Measurements from ENCODE around the gene ZEB1.
"Not testable (repeated sequence)": the region's sequence is repeated elsewhere in the genome, so short reads cannot be mapped to it uniquely, and the experiment has no call there.

The ZEB1 gene

DNA sequence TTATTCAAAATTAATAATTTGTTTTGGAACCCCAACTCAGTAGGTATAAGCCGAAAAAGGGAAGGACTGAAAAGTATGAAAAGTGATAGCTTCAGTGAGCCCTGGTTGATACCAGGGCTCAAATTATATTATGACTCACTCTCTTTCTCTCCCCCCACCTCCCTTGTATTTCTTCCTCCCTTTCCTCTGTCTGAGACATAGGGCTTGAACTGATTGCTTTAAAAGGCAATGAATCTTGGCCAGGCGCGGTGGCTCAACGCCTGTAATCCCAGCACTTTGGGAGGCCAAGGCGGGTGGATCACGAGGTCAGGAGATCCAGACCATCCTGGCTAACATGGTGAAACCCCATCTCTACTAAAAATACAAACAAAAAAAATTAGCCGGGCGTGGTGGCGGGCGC is 108.3 kb downstream of the ZEB1 start:
- DNase-seq: not testable (repeated sequence)

DNA sequence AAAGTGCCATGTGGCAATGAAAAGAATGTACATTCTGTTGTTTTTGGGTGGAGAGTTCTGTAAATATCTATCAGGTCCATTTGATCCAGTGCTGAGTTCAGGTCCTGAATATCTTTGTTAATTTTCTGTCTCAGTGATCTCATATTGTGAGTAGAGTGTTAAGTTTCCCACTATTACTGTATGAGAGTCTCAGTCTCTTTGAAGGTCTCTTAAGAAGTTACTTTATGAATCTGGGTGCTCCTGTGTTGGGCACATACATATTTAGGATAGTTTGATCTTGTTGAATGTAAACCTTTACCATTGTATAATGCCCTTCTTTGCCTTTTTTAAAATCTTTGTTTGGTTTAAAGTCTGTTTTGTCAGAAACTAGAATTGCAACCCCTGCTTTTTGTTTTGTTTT is 109.5 kb downstream of the ZEB1 start:
- DNase-seq: not testable (repeated sequence)

- DNase-seq: no peak
Observed at GRCh38 chr10:31431021-31431420, 112.0 kb downstream of the ZEB1 start.

- DNase-seq: no peak
Observed at GRCh38 chr10:31437959-31438358, 118.9 kb downstream of the ZEB1 start.

DNA sequence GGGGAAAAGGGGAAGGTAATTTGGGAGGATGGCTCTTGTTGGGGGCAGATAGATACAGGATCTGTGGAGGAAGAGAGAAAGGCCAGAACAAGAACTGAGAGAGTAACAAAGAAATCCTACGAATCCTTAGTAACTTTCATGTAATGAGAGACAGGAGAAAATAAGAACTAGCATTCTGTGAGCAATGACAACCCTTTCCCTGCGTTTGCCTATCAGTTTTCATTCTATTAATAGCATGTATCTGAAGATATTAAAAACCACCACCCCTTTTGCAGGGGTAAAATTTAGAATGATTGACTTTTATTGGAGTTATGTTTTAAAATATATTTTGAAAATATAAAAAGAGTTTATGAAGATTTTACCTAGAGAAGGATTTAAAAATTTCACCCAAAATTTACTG is 132.8 kb downstream of the ZEB1 start:
- no peak for DNase-seq

- DNase-seq: no peak
Observed at GRCh38 chr10:31456468-31456867, 137.5 kb downstream of the ZEB1 start.

- DNase-seq: no peak
Observed at GRCh38 chr10:31457858-31458257, 138.8 kb downstream of the ZEB1 start.

DNA sequence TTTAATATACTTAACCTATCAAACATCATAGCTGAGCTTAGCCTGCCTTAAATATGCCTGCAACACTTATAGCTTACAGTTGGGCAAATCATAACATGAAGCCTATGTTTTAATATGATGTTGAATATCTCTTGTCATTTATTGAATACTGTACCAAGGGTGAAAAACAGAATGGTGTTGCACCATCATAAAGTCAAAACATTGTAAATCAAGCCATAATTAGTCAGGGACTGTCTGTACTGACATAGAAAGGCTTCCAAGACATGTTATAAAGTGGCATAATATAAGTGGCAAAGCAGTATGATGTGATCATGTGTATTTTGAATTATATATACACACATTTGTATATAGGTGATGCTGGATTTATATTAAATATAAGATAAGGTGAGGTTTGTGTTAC is 140.0 kb downstream of the ZEB1 start:
- DNase-seq: no peak

- no peak for DNase-seq
Observed at GRCh38 chr10:31460242-31460641, 141.2 kb downstream of the ZEB1 start.

- DNase-seq: no peak
Observed at GRCh38 chr10:31464552-31464951, 145.5 kb downstream of the ZEB1 start.

GRCh38 chr10:31466313-31466712 is 147.3 kb downstream of the ZEB1 start:
- no peak for DNase-seq

DNA sequence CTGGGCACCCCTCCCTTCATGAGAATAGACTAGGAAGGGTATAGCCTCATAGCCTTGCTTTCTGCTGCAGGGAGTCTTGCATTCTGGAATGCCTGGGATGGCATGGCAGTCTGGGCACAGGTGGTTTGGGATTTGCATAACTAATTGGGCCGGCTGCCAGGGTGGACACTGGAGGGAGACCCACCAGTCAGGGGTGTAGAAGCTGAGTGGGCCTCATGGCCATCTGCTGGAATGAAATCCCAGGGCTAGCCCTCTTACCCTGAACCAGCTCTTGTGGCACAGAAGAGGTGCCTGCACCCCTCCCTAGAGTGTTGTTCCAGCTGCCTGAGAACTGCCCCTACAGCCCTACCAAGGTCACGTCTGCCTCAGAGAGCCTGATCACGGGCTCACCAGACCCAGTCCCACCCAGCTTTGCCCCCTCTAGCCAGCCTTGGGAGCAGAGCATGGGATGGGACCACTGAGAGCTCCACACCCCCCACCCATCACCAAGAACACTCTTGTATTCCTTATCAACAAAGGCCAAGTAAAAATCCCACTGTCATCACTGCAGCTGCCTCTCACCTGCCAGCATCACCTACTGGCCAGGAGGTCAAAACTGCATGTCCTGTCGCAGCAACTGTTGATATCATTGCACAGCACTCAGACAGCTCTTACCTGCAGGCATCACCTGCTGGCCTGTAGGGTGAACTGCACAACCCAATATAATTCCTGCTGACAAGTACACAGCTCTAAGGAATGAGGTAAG is 148.9 kb downstream of the ZEB1 start:
- no peak for DNase-seq

DNA sequence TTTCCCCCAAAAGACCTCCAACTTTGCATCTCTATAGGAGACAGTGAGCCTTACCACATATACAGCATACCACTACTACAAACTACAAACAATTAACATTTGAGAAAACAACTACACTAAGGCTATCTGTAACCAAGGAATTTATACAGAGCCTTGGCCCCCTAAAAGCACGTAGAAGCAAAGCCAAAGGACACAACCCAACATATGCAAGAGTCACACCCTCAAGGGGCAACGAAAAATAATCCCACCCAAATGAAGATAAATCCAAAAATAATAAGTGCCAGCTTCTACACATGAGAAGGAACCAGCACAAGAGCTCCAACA is 149.5 kb downstream of the ZEB1 start:
- no peak for DNase-seq

- DNase-seq: no peak
Observed at GRCh38 chr10:31475519-31475918, 156.5 kb downstream of the ZEB1 start.

DNA sequence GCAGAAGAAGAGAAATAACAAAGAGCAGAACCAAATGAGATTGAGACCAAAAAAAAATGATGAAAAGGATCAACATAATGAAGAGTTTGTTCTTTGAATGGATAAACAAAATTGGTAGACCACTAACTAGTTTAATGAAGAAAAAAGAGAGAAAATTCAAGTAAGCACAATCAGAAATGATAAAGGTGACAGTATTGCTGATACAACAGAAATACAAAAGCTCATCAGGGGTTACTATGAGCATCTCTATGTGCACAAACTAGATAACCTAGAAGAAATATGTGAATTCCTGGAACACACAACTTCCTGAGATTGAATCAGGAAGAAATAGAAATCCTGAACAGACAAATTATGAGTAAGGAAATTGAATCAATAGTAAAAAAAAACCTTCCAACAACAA is 157.1 kb downstream of the ZEB1 start:
- no peak for DNase-seq

DNA sequence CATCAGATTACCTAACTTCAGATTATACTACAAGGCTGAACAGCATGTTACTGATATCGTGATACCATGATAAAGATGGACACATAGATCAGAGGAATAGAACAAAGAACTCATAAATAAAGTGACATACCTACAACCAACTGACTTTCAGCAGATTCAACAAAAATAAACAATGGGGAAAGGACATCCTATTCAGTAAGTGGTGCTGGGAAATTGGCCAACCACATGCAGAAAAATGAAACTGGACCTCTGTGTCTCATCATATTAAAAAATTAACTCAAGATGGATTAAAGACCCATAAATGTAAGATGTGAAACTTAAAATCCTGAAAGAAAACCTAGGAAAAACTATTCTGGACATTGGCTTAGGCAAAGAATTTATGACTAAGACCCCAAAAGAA is 158.6 kb downstream of the ZEB1 start:
- no peak for DNase-seq

DNA sequence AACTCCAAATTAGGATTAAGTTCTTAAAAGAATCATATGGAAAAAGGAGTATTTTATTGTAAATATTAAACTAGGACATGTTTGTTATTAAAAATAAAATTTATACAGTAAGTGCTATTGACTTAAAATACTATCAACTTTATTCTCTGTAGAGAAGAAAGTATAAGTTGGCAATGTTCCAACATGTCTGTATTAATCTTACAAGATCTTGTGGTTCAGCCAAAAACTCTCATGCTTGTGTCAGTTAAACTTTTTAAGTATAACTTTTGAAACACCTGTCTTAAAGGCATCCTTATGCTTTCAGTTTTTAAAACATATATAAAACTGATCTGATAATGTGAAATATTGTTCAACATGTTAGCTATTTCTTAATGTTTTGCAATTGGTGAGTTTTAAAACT is 160.7 kb downstream of the ZEB1 start:
- DNase-seq: no peak

GRCh38 chr10:31483546-31483945 is 164.5 kb downstream of the ZEB1 start:
- no peak for DNase-seq

- no peak for DNase-seq
Observed at GRCh38 chr10:31484431-31485135, 165.6 kb downstream of the ZEB1 start.

DNA sequence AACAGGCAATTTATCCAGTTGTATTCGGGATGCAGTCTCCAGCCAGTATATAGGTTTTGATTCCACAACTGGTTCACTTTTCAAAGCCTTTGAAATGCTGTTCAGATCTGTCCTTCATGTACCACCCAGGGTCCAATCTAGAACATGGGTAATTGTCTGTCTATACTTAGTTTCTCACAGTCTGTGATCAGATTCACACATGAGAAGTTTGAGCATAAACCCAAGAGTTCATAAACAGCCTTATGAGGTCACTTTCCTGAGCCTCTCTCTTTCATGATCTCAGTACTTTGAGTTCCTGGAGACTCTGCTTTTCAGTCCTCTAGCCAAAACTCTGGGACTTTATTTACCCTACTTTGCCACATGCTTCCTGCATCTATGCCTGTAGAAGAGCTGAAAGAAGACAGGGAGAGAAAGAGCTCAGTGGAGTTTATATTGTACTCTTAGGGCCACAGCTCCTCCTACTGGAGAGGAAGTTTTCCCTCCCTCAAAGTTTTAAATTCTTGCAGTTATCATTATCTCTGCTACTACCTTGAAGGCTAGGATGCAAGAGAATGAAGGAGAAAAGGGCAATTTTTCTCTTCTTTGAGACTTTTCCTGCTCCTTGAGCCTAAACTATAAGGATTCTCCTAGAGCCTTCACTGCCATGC is 172.0 kb downstream of the ZEB1 start:
- no peak for DNase-seq

GRCh38 chr10:31507427-31507826 is 188.4 kb downstream of the ZEB1 start:
- DNase-seq: no peak

DNA sequence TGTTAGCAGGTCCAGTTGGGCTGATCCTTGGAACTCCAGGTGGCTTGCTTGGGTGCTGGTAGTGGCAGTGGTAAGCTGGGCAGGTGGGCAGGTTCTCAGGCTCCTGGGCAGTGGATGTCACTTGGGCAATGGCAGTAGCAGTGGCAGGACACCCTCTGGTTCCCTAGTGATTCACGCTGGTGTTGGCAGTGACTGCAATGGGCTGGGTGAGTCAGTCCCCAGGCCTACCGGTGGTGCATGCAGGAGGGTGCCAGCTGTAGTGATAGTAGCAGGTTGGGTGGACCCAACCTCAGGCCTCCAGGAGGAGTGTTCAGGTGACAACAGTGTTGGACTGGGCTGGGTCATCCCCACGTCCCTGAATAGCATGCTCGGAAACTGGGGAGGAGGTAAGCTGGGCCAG is 189.2 kb downstream of the ZEB1 start:
- DNase-seq: no peak

DNA sequence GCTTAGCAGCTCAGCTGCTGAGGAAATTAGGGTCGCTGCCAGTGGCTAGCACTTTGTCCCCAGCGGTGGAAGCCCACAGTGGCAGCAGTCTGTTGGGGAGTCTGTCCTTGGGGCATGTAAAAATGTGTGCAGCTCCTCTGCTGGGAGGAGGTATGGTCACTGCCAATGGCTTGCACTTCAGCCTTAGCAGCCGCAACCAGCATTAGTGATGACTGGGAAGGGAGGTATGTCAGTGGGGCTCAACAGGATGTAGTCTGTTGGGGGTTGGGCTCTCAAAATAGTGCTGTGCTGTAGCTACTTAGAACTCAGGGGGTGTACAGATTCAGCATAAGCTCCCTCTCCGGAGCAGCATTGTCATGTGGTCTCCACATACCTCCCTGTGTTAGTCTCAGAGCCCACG is 189.9 kb downstream of the ZEB1 start:
- no peak for DNase-seq

DNA sequence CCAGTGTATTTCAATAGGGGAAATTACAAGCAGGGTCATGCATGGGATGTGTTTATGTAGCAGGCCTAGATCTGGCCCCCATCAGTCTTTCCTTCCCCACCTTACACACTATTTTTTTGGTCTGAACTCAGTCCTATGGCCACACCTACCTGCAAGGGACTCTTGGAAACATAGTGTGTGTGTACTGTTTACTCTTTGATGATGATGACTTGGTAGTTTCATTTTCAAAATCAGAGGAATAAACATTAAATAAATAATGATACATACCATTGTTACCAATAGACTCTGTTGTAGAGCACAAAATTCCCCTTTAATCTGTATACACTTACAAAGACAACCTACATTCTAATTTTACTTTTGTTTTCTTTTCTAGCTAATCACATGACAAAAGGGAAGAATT is 191.0 kb downstream of the ZEB1 start:
- no peak for DNase-seq
